IPS DF 19.7 (cell line): ENCODE data around the gene PTGES.
"Not testable (repeated sequence)": the region's sequence is repeated elsewhere in the genome, so short reads cannot be mapped to it uniquely, and the experiment has no call there.

Experiments
- DNase-seq: peaks from one replicate; pipeline ENCODE4 v3.0.0-alpha.2; 2013; ENCODE audit warnings: low read depth, low spot score

PTGES gene, protein sequence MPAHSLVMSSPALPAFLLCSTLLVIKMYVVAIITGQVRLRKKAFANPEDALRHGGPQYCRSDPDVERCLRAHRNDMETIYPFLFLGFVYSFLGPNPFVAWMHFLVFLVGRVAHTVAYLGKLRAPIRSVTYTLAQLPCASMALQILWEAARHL

DNA sequence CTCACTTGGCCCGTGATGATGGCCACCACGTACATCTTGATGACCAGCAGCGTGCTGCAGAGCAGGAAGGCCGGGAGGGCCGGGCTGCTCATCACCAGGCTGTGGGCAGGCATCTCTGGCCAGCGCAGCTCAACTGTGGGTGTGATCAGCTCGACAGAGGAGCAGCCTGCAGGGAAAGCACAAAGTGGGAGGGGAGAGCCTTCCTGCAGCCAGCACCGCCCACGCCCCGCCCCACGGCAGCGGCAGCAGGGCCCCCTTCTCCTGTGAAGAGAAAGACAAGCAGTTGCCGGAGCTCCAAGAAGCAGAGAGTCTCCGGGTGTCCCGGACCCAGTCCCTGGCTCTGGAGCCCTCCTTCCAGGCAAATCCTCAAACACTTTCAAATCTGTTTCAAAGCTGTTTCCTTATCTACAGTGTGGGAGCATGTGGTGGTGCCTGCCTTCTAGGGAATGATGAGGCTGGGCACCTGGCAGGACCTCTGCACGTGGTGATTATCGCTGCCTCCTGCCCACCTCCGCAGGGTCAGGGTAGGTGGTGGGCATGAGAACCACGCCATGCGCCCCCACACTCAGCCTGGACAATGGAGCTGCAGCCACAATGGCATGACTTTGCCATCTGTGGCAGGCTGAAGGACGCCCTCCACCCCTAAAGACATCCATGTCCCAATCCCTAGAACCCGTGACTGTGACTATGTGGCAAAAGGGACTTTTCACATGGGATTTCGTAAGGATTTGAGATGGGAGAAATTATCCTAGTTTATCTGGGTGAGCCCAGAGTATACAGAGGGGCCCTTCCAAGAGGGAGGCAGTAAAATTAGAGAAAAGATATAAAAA lies at the start of gene PTGES:
PTGES (minus strand) TSS at position 143 of the 830 bp plus-strand sequence; CDS start at position 113, 30 bp downstream.
- no peak for DNase-seq

DNA sequence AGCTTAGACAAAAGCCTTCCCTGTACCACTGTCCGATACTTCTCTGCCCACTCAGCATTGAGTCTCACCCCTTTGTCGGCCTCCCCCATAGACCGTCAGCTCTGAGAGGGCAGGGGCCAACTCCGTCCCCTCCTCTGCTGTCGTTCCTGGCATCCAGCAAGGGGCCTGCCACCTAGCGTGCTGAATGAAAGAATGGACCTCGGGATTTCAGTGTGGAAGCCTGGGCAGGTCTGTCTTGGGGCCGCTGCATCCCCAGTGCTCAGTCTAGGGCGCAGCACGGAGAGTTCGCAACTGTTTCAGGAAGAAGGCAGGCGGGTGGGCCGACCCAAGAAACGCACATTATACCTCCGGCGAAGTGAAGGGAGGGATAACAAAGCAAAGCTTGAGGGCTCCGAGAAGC lies 48.7 kb upstream of the PTGES start:
- no peak for DNase-seq

GRCh38 chr9:129798973-129799372 lies 46.1 kb upstream of the PTGES start:
- DNase-seq = no peak

GRCh38 chr9:129796029-129796428 lies 43.2 kb upstream of the PTGES start:
- not testable (repeated sequence) for DNase-seq

GRCh38 chr9:129794549-129794948 lies 41.7 kb upstream of the PTGES start:
- DNase-seq = no peak

DNA sequence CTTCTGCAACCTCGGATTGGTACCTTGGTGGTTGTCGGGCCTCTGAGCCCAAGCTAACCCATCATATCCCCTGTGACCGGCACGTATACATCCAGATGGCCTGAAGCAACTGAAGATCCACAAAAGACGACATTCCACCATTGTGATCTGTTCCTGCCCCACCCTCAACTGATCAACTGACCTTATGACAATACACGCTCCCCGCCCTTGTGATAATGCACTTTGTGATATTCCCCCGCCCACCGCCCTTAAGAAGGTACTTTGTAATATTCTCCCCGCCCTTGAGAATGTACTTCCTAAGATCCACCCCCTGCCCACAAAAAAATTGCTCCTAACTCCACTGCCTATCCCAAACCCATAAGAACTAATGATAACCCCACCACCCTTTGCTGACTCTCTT lies 33.6 kb upstream of the PTGES start:
- DNase-seq = no peak

DNA sequence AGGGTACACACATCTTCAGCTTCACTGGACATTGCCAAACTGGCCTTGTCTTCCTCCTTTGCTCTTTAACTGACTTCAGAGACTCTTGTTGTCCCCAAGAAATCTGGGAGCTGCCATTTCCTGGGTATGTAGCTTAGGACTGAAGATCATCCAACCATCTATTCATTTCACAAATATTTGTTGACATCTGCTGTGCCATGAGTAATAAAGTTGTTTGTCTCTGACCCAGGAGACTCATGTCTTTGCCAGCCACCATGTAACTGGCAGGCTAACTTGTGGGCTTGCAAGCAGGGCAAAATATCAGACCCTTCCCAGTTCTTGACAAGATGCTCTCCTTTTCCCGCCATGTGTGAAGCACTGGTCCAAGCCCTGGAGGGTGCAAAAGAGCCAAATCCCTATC lies 33.0 kb upstream of the PTGES start:
- no peak for DNase-seq

- not testable (repeated sequence) for DNase-seq
Observed at GRCh38 chr9:129784970-129785369, 32.1 kb upstream of the PTGES start.

- DNase-seq = no peak
Observed at GRCh38 chr9:129783516-129784361, 30.9 kb upstream of the PTGES start.

GRCh38 chr9:129781981-129782380 lies 29.1 kb upstream of the PTGES start:
- no peak for DNase-seq

GRCh38 chr9:129781131-129781530 lies 28.3 kb upstream of the PTGES start:
- no peak for DNase-seq

GRCh38 chr9:129779560-129780190 lies 26.8 kb upstream of the PTGES start:
- no peak for DNase-seq

DNA sequence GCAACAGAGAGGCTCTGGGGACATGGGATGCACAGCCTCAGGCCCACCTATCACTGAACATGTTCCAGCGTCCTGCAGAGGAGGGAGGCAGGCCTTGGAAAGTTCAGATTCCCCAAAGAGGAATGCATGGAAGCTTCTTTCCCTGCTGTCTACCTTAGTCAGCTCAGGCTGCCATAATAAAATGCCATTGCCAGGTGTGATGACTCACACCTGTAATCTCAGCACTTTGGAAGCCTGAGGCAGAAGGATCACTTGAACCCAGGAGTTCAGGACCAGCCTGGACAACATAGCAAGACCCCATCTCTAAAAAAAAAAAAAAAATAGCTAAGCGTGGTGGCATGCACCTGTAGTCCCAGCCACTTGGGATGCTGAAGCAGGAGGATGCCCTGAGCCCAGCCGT lies 25.6 kb upstream of the PTGES start:
- DNase-seq = no peak

GRCh38 chr9:129777769-129778130 lies 24.9 kb upstream of the PTGES start:
- DNase-seq = no peak

GRCh38 chr9:129776938-129777768 lies 24.3 kb upstream of the PTGES start:
- no peak for DNase-seq

GRCh38 chr9:129776566-129776937 lies 23.7 kb upstream of the PTGES start:
- no peak for DNase-seq

GRCh38 chr9:129776096-129776495 lies 23.3 kb upstream of the PTGES start:
- DNase-seq = not testable (repeated sequence)

GRCh38 chr9:129775448-129775798 lies 22.6 kb upstream of the PTGES start:
- no peak for DNase-seq

DNA sequence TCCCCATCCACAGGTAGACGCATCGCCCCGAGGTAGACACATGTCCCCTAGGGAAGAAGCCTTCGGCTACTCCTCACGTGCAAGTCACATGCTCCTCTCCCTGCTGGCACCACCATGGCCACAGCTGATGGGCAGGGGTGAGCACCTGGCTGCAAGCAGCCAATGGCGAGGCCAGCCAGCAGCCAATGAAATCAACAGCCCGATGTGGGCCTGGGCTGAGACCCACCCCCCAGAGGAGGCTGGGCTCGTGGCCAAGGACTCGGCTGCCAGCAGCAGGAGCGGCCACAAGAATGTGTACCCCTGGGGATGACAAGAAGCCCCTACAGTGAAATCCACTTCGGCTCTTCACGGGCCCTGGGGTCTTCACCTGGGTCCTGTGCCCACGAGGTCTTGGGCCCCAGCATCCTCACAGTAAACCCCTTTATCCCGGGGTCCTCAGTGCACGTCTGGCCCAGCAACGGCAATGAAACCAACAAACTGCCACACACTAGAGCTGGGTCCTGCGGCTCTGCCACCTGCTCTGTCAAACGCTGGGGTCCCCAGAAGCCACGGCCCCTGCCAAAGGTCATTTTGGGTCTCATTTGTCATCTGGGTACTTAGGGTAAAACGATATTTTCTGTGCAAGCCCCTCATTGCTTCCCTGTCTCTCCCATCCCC lies 22.1 kb upstream of the PTGES start:
- no peak for DNase-seq

GRCh38 chr9:129773262-129774048 lies 20.6 kb upstream of the PTGES start:
- DNase-seq = no peak
